WTC11 (cell line): Measurements from ENCODE around the gene DOK1. TPM values are rescaled to one million over a fixed set of nuclear protein-coding genes. Genes with fewer than 3 reads are reported as not detected.

ENCODE experiments used
- ATAC-seq: fragments of 200-7000 bp; cut with Tn5 transposase; 2 replicates; pipeline ENCODE4 v1.10.0; 2021; ENCODE audit warnings: mild to moderate bottlenecking, moderate library complexity
- CTCF ChIA-PET: fragments of 300-600 bp; sonication (Branson Sonifier 250); formaldehyde crosslinking; loops from one replicate; lab custom pipeline; 2021; ENCODE audit warnings: antibody characterized with exemption; lab: Charles Lee
- POLR2A ChIA-PET: fragments of 350-600 bp; sonication (Branson Sonifier 250); formaldehyde crosslinking; loops from one replicate; lab custom pipeline; 2021; ENCODE audit warnings: antibody characterized with exemption; lab: Charles Lee
- DNase-seq: peaks from one replicate; pipeline ENCODE4 v3.0.0; 2021; ENCODE audit warnings: low spot score
- H3K27ac Mint-ChIP-seq: 2 replicates; pipeline ENCODE4 v1.8.0; 2021; ENCODE audit warnings: mixed read lengths
- H3K27me3 Mint-ChIP-seq: 2 replicates; pipeline ENCODE4 v1.8.0; 2021; ENCODE audit warnings: low read depth, mild to moderate bottlenecking, moderate library complexity, mixed read lengths
- H3K36me3 Mint-ChIP-seq: 2 replicates; pipeline ENCODE4 v1.8.0; 2021; ENCODE audit warnings: mixed read lengths
- H3K4me1 Mint-ChIP-seq: 2 replicates; pipeline ENCODE4 v1.8.0; 2022; ENCODE audit warnings: mixed read lengths
- H3K4me3 Mint-ChIP-seq: 2 replicates; pipeline ENCODE4 v1.8.0; 2021; ENCODE audit warnings: mild to moderate bottlenecking, moderate library complexity, mixed read lengths
- H3K9me3 Mint-ChIP-seq: 2 replicates; pipeline ENCODE4 v1.8.0; 2021; ENCODE audit warnings: mixed read lengths
- AFF4 ChIP-seq: sonication (generic); formaldehyde crosslinking; IDR thresholded peaks from 2 replicates; pipeline ENCODE4 v1.8.1; 2023; ENCODE audit warnings: mild to moderate bottlenecking, missing genetic modification reagents, borderline replicate concordance
- CREB1 ChIP-seq: sonication (generic); formaldehyde crosslinking; IDR thresholded peaks from 2 replicates; pipeline ENCODE4 v1.8.0; 2023; ENCODE audit warnings: mild to moderate bottlenecking, missing genetic modification reagents
- FOXK1 ChIP-seq: sonication (generic); formaldehyde crosslinking; IDR thresholded peaks from 2 replicates; pipeline ENCODE4 v1.8.0; 2022; ENCODE audit warnings: mild to moderate bottlenecking, moderate library complexity, missing genetic modification reagents
- GRHL2 ChIP-seq: fragments of 250-450 bp; sonication (Bioruptor Pico); IDR thresholded peaks from 2 replicates; pipeline ENCODE4 v1.8.0; 2022; ENCODE audit warnings: mild to moderate bottlenecking, moderate library complexity; ENCODE audit not compliant: insufficient replicate concordance, severe bottlenecking
- KAT7 ChIP-seq: sonication (generic); formaldehyde crosslinking; IDR thresholded peaks from 2 replicates; pipeline ENCODE4 v1.8.1; 2023; ENCODE audit warnings: missing genetic modification reagents, mild to moderate bottlenecking, borderline replicate concordance
- NFATC4 ChIP-seq: fragments of 250-450 bp; sonication (Bioruptor Pico); IDR thresholded peaks from 2 replicates; pipeline ENCODE4 v1.9.0; 2021; ENCODE audit warnings: mild to moderate bottlenecking
- NR2C2 ChIP-seq: sonication (generic); formaldehyde crosslinking; IDR thresholded peaks from 2 replicates; pipeline ENCODE4 v1.8.0; 2022; ENCODE audit warnings: mild to moderate bottlenecking, missing genetic modification reagents
- SMAD4 ChIP-seq: sonication (generic); formaldehyde crosslinking; IDR thresholded peaks from 2 replicates; pipeline ENCODE4 v1.8.0; 2022; ENCODE audit warnings: mild to moderate bottlenecking, missing genetic modification reagents
- TCF7 ChIP-seq: sonication (generic); formaldehyde crosslinking; IDR thresholded peaks from 2 replicates; pipeline ENCODE4 v1.8.0; 2022; ENCODE audit warnings: mild to moderate bottlenecking, low read depth, missing genetic modification reagents, moderate library complexity
- ZNF138 ChIP-seq: sonication (generic); formaldehyde crosslinking; conservative IDR thresholded peaks from 2 replicates; pipeline ENCODE4 v1.8.1; 2022; ENCODE audit warnings: mild to moderate bottlenecking, moderate library complexity, missing genetic modification reagents
- ZNF232 ChIP-seq: sonication (generic); formaldehyde crosslinking; IDR thresholded peaks from 2 replicates; pipeline ENCODE4 v1.8.0; 2022; ENCODE audit warnings: mild to moderate bottlenecking, missing genetic modification reagents
- ZNF416 ChIP-seq: fragments of 250-450 bp; sonication (Bioruptor Pico); IDR thresholded peaks from 2 replicates; pipeline ENCODE4 v1.9.0; 2021; ENCODE audit warnings: mild to moderate bottlenecking, inconsistent platforms
- ZNF425 ChIP-seq: fragments of 250-450 bp; sonication (Bioruptor Pico); conservative IDR thresholded peaks from 2 replicates; pipeline ENCODE4 v1.9.0; 2021; ENCODE audit warnings: mild to moderate bottlenecking
- ZNF512 ChIP-seq: sonication (generic); formaldehyde crosslinking; IDR thresholded peaks from 2 replicates; pipeline ENCODE4 v1.8.1; 2022; ENCODE audit warnings: missing genetic modification reagents, borderline replicate concordance
- total RNA-seq: library from RNA; stranded (reverse); gene quantifications from 3 replicates; pipeline ENCODE4 v1.2.3, GENCODE V29; 2021

The DOK1 gene
- total RNA-seq, 1 experiment from 2014 or later = 15.9 TPM

- H3K27me3 Mint-ChIP-seq = peaks cover 62% of the 10 kb centered on the region
- ChIA-PET POLR2A (no interaction called here), CTCF (interaction anchor here (0.9 to 1.1 kb wide), 2 partner anchors 14 to 26 kb away, joined by 3 read pairs; no protein-coding TSS in a partner anchor)
- H3K4me3 Mint-ChIP-seq = no peak overlapping the region
- DNase-seq = no peak
- no peak for TF ChIP-seq CREB1 (CRISPR knock-in tag)
- TF ChIP-seq ZNF232 (CRISPR knock-in tag) = no peak
- no peak for TF ChIP-seq FOXK1 (CRISPR knock-in tag)
- no peak for TF ChIP-seq KAT7
- no peak for TF ChIP-seq NFATC4 (CRISPR knock-in tag)
- TF ChIP-seq SMAD4 (CRISPR knock-in tag) = no peak
- no peak for TF ChIP-seq AFF4 (CRISPR knock-in tag)
- no peak for TF ChIP-seq GRHL2
- peaks cover 14% of the 10 kb centered on the region for H3K36me3 Mint-ChIP-seq
- H3K27ac Mint-ChIP-seq = no peak overlapping the region
- H3K9me3 Mint-ChIP-seq = 0 out of 2 replicates have a peak, but pooled peaks cover 3% of the 10 kb centered on the region
- no peaks in the 10 kb centered on the region; the same call in 1 of the 2 replicates for H3K4me1 Mint-ChIP-seq
- no peak for ATAC-seq
Measured at GRCh38 chr2:74522516-74522915, 32.0 kb upstream of the DOK1 start.

GRCh38 chr2:74524005-74524404 is 30.5 kb upstream of the DOK1 start:
- Mint-ChIP-seq H3K4me1 (peaks cover 10% of the 10 kb centered on the region), H3K9me3 (0 out of 2 replicates have a peak, but pooled peaks cover 3% of the 10 kb centered on the region), H3K27ac (no peak overlapping the region), H3K4me3 (no peak overlapping the region), H3K27me3 (peaks cover 47% of the 10 kb centered on the region), H3K36me3 (peaks cover 21% of the 10 kb centered on the region)
- ATAC-seq (no peak), DNase-seq (no peak)
- CTCF ChIA-PET = no interaction called here
- POLR2A ChIA-PET = no interaction called here
- TF ChIP-seq ZNF138 (CRISPR knock-in tag) = no peak

GRCh38 chr2:74524955-74525716 is 29.4 kb upstream of the DOK1 start:
- CTCF ChIA-PET = interaction anchor here (1.2 to 1.3 kb wide), 2 partner anchors 11 to 47 kb away, joined by 5 read pairs; no protein-coding TSS in a partner anchor
- 0 out of 2 replicates have a peak, but pooled peaks cover 3% of the 10 kb centered on the region for H3K9me3 Mint-ChIP-seq
- H3K4me3 Mint-ChIP-seq = no peak overlapping the region
- no peak for ATAC-seq
- TF ChIP-seq NR2C2 (CRISPR knock-in tag) (no peak), ZNF512 (CRISPR knock-in tag) (no peak), ZNF416 (CRISPR knock-in tag) (no peak), TCF7 (CRISPR knock-in tag) (no peak), ZNF425 (no peak)
- TF ChIP-seq, all 79 proteins: peak for 0
- POLR2A ChIA-PET = no interaction called here
- peaks cover 36% of the 10 kb centered on the region for H3K27me3 Mint-ChIP-seq
- H3K27ac Mint-ChIP-seq = no peak overlapping the region
- H3K4me1 Mint-ChIP-seq = peaks cover 11% of the 10 kb centered on the region
- peaks cover 21% of the 10 kb centered on the region for H3K36me3 Mint-ChIP-seq
- DNase-seq = no peak
